SIG-M5 treated with dmso at 0.1 percent for 504 hours (cell line): Measurements from ENCODE around the gene CTAG2.
"Not testable (repeated sequence)": the region's sequence is repeated elsewhere in the genome, so short reads cannot be mapped to it uniquely, and the experiment has no call there.

Experiments used
- DNase-seq: peaks from one replicate; lab custom pipeline; 2025; ENCODE audit not compliant: unreplicated experiment; lab: John Stamatoyannopoulos, UW

Gene CTAG2

DNA sequence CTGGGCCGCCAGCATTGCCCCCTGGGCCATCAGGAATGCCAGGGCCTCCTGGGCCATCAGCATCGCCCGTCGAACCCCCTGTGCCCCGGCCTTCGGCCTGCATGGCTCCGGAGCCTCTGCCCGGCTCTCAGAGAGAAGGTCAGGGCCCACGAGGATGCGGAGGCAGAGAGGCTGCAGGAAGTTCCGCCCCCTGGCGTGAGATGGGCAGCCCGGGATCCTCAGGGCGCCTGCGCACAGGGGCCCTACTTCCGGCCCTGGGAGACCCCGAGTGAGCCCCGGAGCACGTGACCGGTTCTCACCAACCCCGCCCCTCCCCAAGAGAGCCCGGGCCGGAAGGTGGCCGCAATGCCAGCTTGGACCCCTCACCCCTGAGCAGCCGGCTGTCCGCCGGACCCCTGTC, at the start of gene CTAG2:
Gene CTAG2 (minus strand): TSS at position 167 of the 400 bp plus-strand sequence. CDS start 64 bp downstream, at position 103.
- not testable (repeated sequence) for DNase-seq

DNA sequence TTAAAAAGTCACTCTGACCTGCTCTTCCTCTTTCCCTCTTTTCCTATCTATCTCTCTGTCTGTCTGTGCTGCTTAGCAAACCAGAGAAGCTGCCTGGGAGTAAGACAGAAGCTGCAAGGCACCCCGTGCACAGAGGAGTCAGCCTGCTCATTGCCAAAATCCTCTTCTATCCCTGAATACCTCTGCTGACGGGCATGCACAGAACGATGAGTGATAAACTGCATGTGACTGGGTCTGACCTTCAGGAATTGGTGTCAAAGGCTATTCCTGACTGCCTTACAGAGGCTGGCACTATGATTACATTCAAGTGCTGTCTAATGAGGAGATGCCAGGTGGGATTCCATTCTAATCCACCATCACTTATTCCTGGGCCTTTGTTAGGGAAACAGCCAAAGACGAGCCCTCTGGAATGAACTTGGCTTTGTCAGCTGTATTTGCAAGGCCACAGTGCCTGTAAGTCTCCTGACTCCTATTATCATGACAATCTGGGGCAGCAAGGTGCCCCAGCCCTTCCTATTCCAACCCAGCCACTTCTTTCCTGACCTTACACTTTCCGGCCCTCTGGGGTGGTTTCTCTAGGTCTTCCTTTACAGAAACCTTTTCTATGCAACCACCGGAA, 45.4 kb upstream of the CTAG2 start:
- DNase-seq: no peak

DNA sequence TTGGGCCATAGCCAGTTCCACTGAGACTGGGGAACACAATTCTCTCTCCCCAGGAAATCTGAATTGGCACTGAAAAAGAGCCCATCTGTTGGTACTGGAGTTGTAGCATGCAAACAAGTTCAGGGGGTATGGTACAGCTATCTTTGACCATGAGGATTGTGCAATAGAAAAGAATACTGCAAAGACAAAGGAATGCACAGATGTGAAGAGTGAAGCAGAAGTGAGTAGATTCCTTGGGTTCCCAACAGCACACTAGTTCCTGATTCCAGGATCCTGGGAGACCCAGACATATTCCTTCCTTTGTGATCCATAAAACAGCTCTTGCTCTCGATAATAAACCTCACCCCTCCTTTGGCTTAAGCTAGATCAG, 43.3 kb upstream of the CTAG2 start:
- DNase-seq: no peak

DNA sequence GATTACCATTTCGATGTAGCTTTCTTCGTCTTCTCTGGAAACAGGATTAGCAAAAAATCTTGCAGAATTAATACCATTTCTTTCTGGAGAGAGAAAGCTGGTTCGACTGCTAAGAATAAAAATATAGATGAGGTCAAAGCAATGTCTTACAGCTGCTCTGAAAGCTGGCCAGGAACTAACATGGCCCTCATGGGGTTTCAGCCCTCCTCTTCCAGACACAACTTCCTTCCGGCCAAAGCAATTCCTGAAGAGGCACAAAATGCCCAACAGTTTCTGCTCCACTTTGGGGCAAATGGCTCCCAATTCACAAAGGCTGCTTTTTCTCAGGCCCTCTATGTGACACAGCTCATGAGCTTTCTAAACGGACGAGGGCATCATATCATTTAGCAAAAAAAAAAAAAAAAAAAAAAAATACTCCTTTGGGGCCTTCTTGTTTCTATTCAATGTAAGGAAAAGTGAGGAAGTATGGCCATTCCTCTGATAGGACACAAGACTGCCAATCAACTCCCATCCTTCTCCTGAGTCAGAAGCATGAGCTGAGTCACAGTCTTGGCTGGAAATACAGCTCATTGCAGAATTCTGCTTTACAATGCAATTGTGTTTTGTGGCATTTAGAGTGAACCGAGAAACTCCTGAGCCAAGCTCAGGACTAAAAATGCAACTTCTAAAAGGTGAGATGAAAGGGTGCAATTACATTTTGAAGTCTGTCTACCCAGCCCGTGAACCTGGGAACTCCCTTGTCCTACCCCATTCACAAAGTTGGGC, 42.7 kb upstream of the CTAG2 start:
- DNase-seq: no peak

DNA sequence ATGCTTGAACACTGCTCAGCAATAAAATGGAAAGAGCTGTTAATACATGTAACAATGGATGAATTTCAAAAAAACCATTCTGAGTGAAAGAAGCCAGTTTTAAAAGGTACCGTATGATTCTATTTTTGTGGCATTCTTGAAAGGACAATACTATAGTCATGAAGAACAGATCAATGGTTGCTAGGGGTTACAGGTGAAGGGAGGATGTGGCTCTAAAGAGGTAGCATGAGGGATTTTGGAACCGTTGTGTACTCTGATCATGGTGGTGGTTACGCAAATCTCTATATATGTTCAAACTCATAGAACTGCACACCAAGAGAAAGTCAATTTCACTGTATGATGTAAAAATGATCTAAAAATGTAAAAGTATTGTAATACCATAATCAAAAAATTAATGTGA, 40.0 kb upstream of the CTAG2 start:
- DNase-seq: no peak

DNA sequence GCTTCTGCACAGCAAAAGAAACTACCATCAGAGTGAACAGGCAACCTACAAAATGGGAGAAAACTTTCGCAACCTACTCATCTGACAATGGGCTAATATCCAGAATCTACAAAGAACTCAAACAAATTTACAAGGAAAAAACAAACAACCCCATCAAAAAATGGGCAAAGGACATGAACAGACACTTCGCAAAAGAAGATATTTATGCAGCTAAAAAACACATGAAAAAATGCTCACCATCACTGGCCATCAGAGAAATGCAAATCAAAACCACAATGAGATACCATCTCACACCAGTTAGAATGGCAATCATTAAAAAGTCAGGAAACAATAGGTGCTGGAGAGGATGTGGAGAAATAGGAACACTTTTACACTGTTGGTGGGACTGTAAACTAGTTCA, 37.1 kb upstream of the CTAG2 start:
- DNase-seq: not testable (repeated sequence)

DNA sequence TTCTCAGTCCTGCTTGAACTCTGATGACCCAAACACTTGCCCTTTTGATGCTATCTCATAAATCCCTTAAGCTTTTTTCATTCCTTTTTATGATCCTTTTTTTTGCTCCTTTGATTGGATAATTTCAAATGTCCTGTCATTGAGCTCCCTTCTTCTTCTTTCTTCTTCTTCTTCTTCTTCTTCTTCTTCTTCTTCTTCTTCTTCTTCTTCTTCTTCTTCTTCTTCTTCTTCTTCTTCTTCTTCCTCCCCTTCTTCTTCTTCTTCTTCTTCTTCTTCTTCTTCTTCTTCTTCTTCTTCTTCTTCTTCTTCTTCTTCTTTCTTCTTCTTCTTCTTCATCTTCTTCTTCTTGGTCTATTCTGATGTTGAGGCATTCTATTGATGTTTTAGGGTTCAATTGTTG, 18.7 kb upstream of the CTAG2 start:
- DNase-seq: not testable (repeated sequence)

DNA sequence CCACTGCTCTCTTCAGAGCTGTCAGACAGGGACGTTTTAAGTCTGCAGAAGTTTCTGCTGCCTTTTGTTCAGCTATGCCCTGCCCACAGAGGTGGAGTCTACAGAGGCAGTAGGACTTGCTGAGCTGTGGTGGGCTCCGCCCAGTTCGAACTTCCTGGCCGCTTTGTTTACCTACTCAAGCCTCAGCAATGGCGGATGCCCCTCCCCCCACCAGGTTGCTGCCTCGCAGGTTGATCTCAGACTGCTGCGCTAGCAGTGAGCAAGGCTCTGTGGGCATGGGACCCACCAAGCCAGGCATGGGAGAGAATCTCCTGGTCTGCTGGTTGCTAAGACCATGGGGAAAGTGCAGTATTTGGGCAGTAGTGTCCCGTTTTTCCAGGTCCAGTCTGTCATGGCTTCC, 17.5 kb upstream of the CTAG2 start:
- DNase-seq: not testable (repeated sequence)

DNA sequence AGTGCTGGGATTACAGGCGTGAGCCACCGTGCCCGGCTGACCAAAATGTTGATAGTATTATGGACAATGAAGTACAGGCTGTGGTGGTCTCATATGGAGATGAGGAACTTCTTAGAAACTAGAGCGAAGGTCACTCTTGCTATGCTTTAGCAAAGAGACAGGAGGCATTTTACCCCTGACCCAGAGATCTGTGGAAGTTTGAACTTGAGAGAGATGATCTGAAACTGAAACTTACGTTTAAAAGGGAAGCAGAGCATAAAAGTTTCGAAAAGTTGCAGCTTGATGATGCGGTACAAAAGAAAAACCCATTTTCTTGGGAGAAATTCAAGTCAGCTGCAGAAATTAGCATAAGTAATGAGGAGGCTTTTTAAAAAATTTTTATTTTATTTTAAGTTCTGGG, 8.5 kb upstream of the CTAG2 start:
- DNase-seq: peak; percentile 3

DNA sequence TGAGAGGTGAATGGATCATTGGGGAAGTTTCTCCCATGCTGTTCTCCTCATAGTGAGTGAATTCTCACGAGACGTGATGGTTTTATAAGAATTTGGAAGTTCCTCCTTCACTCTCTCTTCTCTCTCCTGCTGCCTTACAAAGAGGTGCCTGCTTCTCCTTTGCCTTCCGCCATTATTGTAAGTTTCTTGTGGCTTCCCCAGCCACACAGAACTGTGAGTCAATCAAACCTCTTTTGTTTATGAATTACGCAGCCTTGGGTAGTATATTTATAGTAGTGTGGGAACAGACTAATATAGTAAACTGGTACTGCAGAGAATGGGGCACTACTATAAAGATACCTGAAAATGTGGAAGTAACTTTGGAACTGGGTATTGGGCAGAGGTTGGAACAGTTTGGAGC, 7.8 kb upstream of the CTAG2 start:
- peak; percentile 20 for DNase-seq

DNA sequence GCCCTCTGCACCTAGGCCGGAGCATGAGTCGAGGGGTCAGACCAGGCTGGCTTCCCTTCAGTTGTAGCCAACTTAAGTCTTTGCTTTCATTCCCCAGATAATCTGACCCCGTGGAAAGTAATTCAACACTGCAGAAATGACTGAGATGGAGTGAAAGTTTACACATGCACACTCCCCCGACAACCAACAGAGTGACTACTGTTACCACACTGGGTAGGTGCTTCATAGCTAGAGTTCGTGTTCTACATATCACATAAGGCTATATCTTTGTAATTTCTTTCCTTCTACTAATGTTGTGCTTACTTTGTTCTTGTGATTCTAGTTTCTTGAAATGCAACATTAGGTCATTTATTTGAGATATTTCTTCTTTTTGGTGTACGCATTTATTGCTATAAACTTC, 7.2 kb upstream of the CTAG2 start:
- DNase-seq: no peak

DNA sequence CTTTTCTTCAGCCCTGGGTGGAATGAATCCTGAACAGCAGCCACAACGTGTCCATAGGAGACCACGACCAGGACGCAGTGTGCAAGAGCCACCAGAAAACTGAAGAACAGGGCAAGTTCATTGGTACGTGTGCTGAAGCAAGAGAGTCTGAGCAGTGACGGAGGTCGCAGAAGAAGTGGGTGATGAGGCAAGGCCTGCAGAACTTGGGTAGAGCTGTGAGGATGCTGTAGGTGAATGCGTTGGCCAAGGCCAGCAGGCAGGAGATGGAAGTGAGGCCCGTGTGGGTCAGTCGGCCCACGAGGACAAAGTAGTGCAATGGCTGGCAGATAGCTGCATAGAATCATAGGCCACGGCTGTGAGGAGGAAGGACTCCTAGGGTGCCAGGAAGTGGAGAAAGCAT, 5.6 kb upstream of the CTAG2 start:
- no peak for DNase-seq

DNA sequence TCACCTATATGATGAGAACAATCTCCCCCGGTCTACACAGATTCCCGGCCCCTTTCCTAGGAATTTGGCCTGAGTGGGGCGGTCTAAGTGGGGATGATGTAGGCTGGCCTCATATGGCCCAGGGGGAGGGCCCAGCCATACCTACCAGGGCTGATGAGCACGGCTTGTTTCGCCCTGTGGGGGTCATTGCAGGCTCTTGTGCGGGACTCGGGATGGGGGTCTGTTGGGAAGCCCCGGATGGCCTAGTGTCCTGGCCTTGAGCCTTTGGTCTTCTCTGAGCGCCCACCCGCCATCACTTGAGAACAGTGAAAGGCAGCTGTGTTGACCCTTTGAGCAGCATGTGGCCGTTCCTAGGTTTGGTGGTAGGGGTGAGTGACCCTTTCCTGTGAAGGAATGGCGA, 4.8 kb upstream of the CTAG2 start:
- no peak for DNase-seq

DNA sequence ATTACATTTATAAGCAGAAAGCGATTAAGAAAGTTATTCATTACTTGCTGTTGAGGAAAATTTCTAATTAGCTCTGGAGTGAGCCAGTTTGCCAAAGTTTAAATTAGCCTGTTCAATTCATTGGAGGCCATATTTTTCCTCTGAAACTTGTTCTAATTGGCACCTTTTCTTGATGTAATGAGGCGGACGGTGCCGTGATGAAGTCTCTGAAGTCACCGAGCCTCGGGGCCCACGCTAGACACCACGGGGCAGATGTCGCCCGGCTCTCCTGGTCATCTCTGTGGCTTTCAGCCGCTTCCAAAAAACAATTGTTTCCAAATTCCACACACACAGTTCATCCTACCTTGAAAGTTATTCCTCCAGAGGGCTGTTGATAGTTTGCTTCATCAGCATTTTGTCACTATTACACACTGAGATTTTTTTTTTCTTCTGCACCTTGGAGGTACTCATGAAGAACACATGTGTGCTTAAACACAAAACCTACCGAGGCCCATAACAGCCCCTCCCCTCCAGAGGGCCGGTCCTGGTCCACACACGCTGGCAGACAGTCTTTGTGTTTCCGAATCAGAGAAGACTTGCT, 3.9 kb upstream of the CTAG2 start:
- DNase-seq: no peak

DNA sequence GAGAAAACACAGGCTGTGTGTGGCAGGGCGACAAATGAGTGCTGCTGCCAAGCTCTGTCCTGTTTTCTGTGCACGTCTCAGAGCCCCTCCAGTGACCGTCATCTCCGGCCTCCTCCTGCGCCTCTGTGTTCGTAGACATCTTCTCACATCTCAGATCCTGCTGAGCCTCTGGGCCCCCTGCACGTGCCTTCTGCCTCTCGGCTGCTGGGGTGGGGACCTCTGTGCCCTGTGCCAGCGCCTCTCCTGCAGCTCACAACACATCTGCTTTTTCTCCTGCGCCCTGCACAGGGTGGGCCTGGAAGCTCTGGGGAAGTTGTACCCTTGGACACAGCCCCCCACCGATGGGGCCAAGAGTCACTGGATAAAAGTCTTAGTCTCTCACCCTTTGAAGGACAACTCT, 2.4 kb upstream of the CTAG2 start:
- DNase-seq: no peak

DNA sequence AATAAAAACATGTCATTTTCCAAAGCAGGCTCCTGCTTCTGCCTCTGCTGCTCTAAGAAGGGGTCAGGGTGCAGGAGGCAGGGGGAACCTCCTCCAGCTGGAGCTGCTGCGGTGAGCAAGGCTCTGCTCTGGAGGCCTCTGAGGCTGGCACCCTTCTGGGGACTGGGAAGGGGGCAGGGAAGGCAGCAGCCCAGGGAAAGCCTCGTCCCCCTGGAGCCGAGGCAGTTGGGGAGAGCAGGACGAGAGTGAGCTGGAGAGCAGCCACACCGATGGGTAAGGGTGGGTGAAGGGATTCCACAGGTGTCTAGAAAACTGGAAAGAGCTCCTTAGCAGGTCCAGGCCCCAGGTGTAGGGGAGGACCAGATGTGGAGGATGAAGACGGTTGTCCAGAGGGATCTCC, 2.0 kb upstream of the CTAG2 start:
- DNase-seq: no peak

DNA sequence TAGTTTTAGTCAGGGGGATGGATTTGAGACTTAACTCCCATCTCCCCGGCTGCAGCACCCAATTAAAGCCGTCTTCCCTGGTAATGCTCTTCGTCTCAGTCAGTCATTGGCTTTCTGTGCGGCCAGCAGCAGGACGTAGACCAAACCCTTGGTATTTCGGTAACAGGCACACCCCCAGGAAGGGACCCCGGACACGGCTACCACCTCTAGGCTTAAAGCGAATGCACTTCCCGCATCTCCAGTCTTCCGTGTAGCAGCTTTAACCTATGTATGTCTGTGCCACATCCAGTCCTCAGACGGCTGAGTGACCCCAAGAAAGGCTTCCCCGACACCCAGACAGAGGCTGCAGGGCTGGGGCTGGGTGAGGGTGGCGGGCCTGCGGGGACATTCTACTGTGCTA, 1.5 kb upstream of the CTAG2 start:
- no peak for DNase-seq

DNA sequence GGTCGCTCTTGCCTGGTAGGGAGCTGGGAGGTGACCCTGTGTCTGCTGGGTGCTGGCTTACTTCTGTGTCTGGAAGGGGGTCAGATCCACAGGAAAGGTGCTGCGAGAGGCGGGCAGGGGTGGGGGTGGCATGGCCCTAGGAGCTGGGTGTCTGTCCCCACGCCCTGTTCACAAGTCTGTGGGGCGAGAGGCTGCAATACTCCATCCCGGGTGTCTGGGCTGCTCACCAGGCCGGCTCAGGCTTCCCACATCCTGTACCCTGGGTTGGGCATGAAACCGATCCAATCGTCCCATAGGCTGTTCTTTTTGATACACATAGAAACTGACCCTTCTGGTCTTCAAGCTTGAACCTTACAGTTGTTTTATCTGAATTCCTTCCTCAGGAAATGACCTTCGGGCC, 993 bp upstream of the CTAG2 start:
- DNase-seq: no peak

DNA sequence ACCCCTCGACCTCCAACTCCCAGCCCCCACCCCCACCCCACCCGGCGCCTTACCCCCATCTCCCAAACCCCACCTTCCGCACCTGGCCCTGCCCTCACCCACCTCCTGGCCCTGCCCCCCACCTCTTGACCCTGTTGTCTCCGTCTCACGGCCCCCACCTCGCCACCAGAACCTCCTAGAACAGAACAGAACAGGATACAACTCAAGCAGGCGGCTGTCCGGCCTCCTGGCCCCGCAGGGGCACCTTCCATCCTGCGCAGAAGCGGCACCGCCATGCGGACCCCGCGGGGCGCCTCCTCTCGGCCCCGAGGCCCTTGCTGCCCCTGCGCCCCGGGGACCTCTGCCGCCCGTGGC, 354 bp downstream of the CTAG2 start:
- no peak for DNase-seq

DNA sequence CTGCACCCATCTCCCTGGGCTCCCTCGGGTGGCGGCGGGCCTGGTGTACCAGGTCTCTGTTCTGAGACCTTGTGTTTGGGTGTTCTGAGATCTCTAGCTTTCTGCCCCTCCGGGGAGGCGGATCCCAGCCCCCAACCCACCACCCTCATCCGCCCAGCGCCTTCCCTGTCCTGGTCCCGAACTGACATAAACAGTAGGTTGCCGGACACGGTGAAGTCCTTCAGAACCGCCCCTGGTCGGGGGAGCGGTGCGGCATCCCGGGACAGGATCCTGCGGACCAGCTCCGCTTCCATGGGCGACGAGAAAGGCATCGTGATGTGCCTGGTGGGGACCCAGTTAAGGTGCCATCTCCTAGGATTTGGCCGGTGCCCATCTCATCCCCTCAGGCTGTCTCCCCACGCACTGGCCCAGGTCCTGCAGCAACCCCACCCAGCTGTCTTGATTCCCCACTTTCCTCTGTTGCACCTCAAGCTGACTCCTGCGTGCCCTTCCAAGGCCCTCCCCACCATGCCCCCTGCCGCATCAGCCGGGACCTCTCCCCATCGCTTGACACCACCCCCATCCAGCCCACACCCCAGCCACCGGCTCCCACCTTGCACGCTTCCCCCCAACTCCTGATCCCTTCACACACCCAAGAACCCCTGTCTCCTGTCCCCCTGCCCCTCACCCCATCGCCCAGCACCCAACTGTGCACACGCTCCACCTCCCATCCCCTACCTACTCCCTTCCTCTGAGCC, 900 bp downstream of the CTAG2 start:
- DNase-seq: no peak

DNA sequence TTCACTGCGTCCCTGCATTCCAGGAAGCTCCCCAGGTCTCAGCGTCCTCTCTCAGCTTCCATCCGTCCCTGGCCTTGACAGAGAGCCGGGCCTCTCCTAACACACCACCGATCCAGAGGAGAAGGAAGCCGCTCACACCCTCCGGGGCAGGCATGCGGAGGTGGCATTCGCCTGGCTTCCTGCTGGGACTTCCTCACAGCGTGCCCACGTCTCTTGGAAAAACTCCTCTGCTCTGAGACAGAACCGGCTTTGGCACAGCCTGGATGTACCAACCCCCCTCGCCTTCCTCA, 3.2 kb downstream of the CTAG2 start:
- DNase-seq: no peak

DNA sequence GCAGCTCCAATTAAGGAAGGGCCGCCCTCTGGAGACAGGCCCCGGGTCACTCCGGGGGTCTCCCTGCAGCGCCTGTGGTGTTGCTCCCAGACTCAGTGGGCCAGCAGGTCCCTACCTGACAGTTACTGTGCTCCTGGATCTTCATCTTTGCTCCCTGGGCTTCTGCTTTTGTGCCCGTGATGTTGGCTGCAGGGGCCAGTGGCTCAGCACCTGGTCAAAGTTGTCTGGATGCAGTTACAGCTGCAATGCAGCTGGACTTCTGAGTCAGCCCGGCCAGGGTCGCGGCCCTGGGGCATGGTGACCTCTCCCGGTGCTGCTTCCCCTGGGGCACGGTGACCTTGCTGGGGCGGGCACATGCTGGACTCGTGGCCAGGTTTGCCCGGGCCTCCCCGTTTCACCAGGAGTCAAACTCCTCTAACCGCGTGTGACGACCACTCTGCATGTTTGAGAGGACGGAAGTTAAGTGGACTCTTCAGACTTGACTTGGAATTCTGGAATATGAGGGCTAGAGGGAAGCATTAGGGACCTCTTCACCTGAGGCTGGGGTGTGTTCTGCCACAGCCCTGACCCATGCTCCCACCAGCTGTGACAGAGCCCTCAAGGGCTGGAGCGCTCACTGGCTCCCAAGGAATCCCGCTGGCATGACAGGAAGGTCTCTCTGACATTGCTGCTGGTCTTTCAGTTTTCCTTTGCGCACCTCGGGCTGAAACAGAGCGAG, 3.7 kb downstream of the CTAG2 start:
- DNase-seq: no peak
